ENCODE results near the gene QSOX1.

The QSOX1 gene

DNA sequence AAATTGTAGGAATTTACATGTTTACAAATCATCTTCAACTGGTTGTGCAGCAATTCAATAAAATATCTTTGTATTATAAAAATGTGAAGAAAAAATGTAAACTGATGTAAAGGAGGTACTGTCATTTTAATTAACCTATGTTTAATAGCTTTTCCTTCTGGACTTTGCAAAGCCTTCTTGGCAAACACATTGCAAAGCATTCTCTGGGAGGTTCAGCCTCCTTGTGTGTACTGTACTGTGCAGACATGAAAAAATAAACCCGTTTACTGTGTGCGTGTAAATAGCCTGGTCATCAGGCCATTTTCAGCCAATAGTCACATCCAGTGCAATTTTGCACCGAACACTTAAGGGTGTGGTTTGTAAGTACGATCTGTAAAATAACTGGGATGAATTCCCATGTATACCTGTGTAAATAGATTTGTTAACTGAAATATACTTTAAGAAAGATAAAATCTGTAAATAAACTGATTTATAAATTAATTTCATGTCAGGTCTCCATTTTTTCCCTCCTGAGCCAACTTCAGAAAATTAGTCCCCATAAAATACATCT is 40.2 kb upstream of the QSOX1 start:
- H3K9me2 ChIP-seq (replicated peaks; ENCODE audit: control insufficient read depth, low read length), result no peaks in the 10 kb centered on the region
- no peaks in the 10 kb centered on the region for H3F3A ChIP-seq (ENCODE audit: control insufficient read depth, insufficient read depth)
- H3K27me3 ChIP-seq (ENCODE audit: control insufficient read depth, low read length), result no peaks in the 10 kb centered on the region
- H4K20me1 ChIP-seq (ENCODE audit: control insufficient read depth, insufficient read depth, low read depth, low read length), result no peaks in the 10 kb centered on the region
- H3K27ac ChIP-seq (ENCODE audit: low read depth, low read length), result no peak overlapping the region
- H3K36me3 ChIP-seq (ENCODE audit: control insufficient read depth, low read length), result peaks cover 24% of the 10 kb centered on the region
- no peaks in the 10 kb centered on the region for H3K9me3 ChIP-seq (ENCODE audit: control insufficient read depth, insufficient read depth, low read length)
- no peak overlapping the region for H3K4me2 ChIP-seq (ENCODE audit: low read length)
- H3K4me1 ChIP-seq (ENCODE audit: control insufficient read depth, low read length), result no peaks in the 10 kb centered on the region
- H3K79me2 ChIP-seq (ENCODE audit: control insufficient read depth, low read length), result no peaks in the 10 kb centered on the region
- TF ChIP-seq EZH2phosphoT487 (IDR thresholded peaks at IDR 0.05; ENCODE audit: borderline replicate concordance, low read length), result no peak
- TF ChIP-seq, protein P1, sequence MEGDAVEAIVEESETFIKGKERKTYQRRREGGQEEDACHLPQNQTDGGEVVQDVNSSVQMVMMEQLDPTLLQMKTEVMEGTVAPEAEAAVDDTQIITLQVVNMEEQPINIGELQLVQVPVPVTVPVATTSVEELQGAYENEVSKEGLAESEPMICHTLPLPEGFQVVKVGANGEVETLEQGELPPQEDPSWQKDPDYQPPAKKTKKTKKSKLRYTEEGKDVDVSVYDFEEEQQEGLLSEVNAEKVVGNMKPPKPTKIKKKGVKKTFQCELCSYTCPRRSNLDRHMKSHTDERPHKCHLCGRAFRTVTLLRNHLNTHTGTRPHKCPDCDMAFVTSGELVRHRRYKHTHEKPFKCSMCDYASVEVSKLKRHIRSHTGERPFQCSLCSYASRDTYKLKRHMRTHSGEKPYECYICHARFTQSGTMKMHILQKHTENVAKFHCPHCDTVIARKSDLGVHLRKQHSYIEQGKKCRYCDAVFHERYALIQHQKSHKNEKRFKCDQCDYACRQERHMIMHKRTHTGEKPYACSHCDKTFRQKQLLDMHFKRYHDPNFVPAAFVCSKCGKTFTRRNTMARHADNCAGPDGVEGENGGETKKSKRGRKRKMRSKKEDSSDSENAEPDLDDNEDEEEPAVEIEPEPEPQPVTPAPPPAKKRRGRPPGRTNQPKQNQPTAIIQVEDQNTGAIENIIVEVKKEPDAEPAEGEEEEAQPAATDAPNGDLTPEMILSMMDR (IDR thresholded peaks at IDR 0.05; ENCODE audit: low read depth, low read length, poor library complexity, severe bottlenecking), result no peak
- H3K4me3 ChIP-seq (ENCODE audit: low read length), result no peak overlapping the region

DNA sequence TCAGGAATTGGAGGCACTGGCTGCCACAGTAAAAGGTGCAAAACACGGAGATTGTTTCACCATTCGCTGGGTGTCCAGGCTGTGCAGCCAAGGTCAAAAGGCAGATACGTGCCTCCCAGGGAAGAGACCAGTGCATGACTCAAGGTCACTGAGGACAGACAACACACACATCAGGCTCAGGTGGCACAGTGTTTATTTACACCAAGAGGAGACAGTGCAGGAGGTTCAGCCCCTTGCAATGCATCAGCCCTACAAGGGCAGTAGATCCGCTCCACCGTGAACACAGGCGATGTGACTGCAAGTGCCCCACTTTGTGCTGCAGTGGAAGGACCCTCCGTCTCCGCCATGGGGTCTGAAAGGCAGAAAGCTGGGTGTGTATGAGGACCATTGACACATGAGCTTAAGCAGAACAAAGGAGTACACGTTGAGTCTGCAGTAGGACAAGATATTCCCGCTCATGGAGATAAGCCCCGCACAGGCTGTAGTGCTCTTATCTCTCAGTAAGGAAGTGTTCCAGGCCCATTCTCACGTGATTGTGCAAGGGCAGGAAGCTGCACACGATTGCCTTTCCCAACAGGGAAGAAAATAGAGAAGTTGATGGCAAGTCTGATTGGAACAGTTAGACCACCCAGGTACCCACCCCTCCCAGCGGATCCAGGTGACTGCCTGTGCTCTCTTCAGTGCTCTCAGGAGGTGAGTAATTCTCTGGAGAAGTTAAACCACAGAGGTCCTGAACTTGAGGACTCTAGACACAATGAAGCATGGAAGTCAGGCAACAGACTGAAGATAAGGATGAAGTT is 37.5 kb upstream of the QSOX1 start:
- Histone ChIP-seq H4K20me1 (ENCODE audit: control insufficient read depth, insufficient read depth, low read depth, low read length) (no peaks in the 10 kb centered on the region), H3K4me1 (ENCODE audit: control insufficient read depth, low read length) (no peaks in the 10 kb centered on the region), H3K4me3 (ENCODE audit: low read length) (no peak overlapping the region), H3K36me3 (ENCODE audit: control insufficient read depth, low read length) (peaks cover 4% of the 10 kb centered on the region), H3K27ac (ENCODE audit: low read depth, low read length) (no peak overlapping the region), H3F3A (ENCODE audit: control insufficient read depth, insufficient read depth) (no peaks in the 10 kb centered on the region), H3K27me3 (ENCODE audit: control insufficient read depth, low read length) (no peaks in the 10 kb centered on the region), H3K9me2 (replicated peaks; ENCODE audit: control insufficient read depth, low read length) (no peaks in the 10 kb centered on the region), H3K79me2 (ENCODE audit: control insufficient read depth, low read length) (no peaks in the 10 kb centered on the region), H3K4me2 (ENCODE audit: low read length) (no peak overlapping the region), H3K9me3 (ENCODE audit: control insufficient read depth, insufficient read depth, low read length) (no peaks in the 10 kb centered on the region)
- no peak for TF ChIP-seq EZH2phosphoT487 (IDR thresholded peaks at IDR 0.05; ENCODE audit: borderline replicate concordance, low read length)
- TF ChIP-seq, protein P1 (IDR thresholded peaks at IDR 0.05; ENCODE audit: low read depth, low read length, poor library complexity, severe bottlenecking), result no peak

DNA sequence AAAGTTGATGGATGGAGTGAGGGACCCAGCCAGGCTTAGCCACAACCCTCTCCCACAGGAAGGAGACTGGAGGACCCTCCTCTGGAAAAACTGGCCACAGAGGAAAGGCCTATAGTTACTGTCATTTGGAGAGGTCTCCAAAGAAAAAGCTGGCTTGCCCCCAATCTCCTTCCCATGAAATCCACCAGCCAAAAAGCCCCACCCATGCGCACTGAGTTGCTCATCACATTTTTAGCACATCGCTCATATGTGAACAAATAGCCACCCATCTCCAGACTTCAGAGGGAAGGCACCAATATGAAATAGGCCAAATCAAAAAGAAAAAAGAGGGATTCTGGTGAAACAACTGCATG is 36.9 kb upstream of the QSOX1 start:
- H3K36me3 ChIP-seq (ENCODE audit: control insufficient read depth, low read length), result no peaks in the 10 kb centered on the region
- H3K4me1 ChIP-seq (ENCODE audit: control insufficient read depth, low read length), result no peaks in the 10 kb centered on the region
- no peaks in the 10 kb centered on the region for H3K79me2 ChIP-seq (ENCODE audit: control insufficient read depth, low read length)
- no peak overlapping the region for H3K27ac ChIP-seq (ENCODE audit: low read depth, low read length)
- H4K20me1 ChIP-seq (ENCODE audit: control insufficient read depth, insufficient read depth, low read depth, low read length), result no peaks in the 10 kb centered on the region
- TF ChIP-seq, protein P1 (IDR thresholded peaks at IDR 0.05; ENCODE audit: low read depth, low read length, poor library complexity, severe bottlenecking), result no peak
- TF ChIP-seq EZH2phosphoT487 (IDR thresholded peaks at IDR 0.05; ENCODE audit: borderline replicate concordance, low read length), result no peak
- no peaks in the 10 kb centered on the region for H3K9me3 ChIP-seq (ENCODE audit: control insufficient read depth, insufficient read depth, low read length)
- no peaks in the 10 kb centered on the region for H3K9me2 ChIP-seq (replicated peaks; ENCODE audit: control insufficient read depth, low read length)
- H3F3A ChIP-seq (ENCODE audit: control insufficient read depth, insufficient read depth), result no peaks in the 10 kb centered on the region
- no peaks in the 10 kb centered on the region for H3K27me3 ChIP-seq (ENCODE audit: control insufficient read depth, low read length)
- H3K4me3 ChIP-seq (ENCODE audit: low read length), result no peak overlapping the region
- H3K4me2 ChIP-seq (ENCODE audit: low read length), result no peak overlapping the region
